Activated CD4-positive, CD25-positive, alpha-beta regulatory T cell (primary cell): ENCODE measurements around the gene ZNF649.
"Not testable (repeated sequence)": the region's sequence is repeated elsewhere in the genome, so short reads cannot be mapped to it uniquely, and the experiment has no call there.

Source experiments
- DNase-seq, 4 experiments: peaks; one replicate each; lab custom pipeline; 2025; lab: John Stamatoyannopoulos, UW

The ZNF649 gene

GRCh38 chr19:51904331-51905165, at the start of gene ZNF649:
Gene ZNF649 (minus strand): TSS chr19:51905017. CDS start chr19:51900107, 4,910 bp downstream.
- DNase-seq: peak; percentile 51 to 66 (median 55)

- DNase-seq: no peak
These were observed 44.2 kb upstream of the ZNF649 start for GRCh38 chr19:51948975-51949374.

- no peak for DNase-seq
These were observed 41.8 kb upstream of the ZNF649 start for GRCh38 chr19:51946602-51947001.

GRCh38 chr19:51944798-51945552, 40.2 kb upstream of the ZNF649 start:
- no peak for DNase-seq

- DNase-seq: no peak
These were observed 34.1 kb upstream of the ZNF649 start for GRCh38 chr19:51938936-51939335.

GRCh38 chr19:51931921-51932320, 27.1 kb upstream of the ZNF649 start:
- no peak for DNase-seq

GRCh38 chr19:51927859-51928258, 23.0 kb upstream of the ZNF649 start:
- no peak for DNase-seq

GRCh38 chr19:51926784-51927741, 22.2 kb upstream of the ZNF649 start, which contains the start of gene ZNF613:
Gene ZNF613 (plus strand): TSS chr19:51927472. CDS start chr19:51936221, 8,749 bp downstream.
- DNase-seq: peak; percentile 53 to 72 (median 57)

GRCh38 chr19:51926426-51926783, 21.6 kb upstream of the ZNF649 start:
- DNase-seq: no peak

- no peak for DNase-seq
These were observed 17.1 kb upstream of the ZNF649 start for GRCh38 chr19:51921949-51922348.

GRCh38 chr19:51919606-51920005, 14.8 kb upstream of the ZNF649 start:
- no peak for DNase-seq

- DNase-seq: no peak
These were observed 11.3 kb upstream of the ZNF649 start for GRCh38 chr19:51916167-51916566.

- DNase-seq: no peak
These were observed 10.6 kb upstream of the ZNF649 start for GRCh38 chr19:51915324-51915867.

GRCh38 chr19:51907981-51908380, 3.2 kb upstream of the ZNF649 start:
- DNase-seq: not testable (repeated sequence)

- not testable (repeated sequence) for DNase-seq
These were observed 1.3 kb upstream of the ZNF649 start for GRCh38 chr19:51906108-51906507.

GRCh38 chr19:51905639-51906038, 822 bp upstream of the ZNF649 start:
- DNase-seq: not testable (repeated sequence)

- no peak for DNase-seq
These were observed 389 bp upstream of the ZNF649 start for GRCh38 chr19:51905206-51905605.

GRCh38 chr19:51903192-51903591, 1.6 kb downstream of the ZNF649 start:
- DNase-seq: no peak

GRCh38 chr19:51901860-51902259, 3.0 kb downstream of the ZNF649 start:
- no peak for DNase-seq

GRCh38 chr19:51891193-51891747, 13.5 kb downstream of the ZNF649 start:
- no peak for DNase-seq

GRCh38 chr19:51889934-51890333, 14.9 kb downstream of the ZNF649 start:
- no peak for DNase-seq
